HG03175 (cell line): Measurements from ENCODE around the gene THSD4.
"Not testable (repeated sequence)": the region's sequence is repeated elsewhere in the genome, so short reads cannot be mapped to it uniquely, and the experiment has no call there.

ENCODE experiments used
- ATAC-seq: cut with Tn5 transposase; IDR thresholded peaks from one replicate; pipeline ENCODE4 v1.9.1; 2021; ENCODE audit warnings: mild to moderate bottlenecking, moderate library complexity; ENCODE audit not compliant: unreplicated experiment

THSD4 gene

GRCh38 chr15:71186267-71186666, 71.0 kb downstream of the THSD4 start:
- ATAC-seq = no peak

GRCh38 chr15:71187078-71187477, 71.8 kb downstream of the THSD4 start:
- ATAC-seq = no peak

GRCh38 chr15:71187526-71187925, 72.3 kb downstream of the THSD4 start:
- ATAC-seq = no peak

GRCh38 chr15:71189718-71190117, 74.4 kb downstream of the THSD4 start:
- ATAC-seq = no peak

DNA sequence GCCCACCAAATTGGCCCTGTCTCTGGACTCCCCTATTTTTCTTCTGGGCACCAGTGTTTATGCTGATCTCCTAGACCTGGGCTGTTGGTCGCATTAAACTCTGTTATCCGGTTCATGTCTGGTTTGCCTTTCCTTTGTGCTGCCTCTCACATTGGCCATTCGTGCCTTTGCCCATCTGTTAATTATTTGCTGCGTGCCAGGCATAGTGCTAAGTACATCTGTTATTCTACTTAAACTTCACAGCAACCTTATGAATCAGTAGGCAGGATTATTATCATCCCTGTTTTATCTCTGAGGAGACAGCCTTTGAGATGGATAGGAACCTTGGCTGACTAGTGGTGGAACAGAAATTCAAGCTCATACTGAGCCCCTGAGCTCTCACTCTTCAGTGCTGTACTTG, 76.0 kb downstream of the THSD4 start:
- no peak for ATAC-seq

GRCh38 chr15:71192816-71193215, 77.5 kb downstream of the THSD4 start:
- no peak for ATAC-seq

DNA sequence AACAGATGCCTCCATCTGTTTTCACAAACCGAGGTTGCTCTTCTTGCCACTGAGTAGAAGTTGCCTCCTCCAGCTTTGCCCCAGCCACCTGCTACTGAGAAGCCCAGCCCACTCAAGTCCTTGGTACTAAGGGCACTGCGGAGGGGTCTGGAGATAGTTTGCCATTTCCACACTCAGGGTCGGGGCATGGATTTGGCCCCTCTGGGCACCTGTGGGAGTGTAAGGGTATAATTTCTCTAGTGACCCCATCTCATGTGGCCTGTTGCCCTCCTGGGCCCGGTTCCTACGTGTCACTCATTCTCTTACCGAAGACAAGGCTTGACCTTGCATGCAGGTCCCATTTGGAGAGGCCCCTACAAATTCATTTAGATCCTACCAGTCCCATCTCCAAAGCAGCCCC, 79.0 kb downstream of the THSD4 start:
- ATAC-seq = no peak

DNA sequence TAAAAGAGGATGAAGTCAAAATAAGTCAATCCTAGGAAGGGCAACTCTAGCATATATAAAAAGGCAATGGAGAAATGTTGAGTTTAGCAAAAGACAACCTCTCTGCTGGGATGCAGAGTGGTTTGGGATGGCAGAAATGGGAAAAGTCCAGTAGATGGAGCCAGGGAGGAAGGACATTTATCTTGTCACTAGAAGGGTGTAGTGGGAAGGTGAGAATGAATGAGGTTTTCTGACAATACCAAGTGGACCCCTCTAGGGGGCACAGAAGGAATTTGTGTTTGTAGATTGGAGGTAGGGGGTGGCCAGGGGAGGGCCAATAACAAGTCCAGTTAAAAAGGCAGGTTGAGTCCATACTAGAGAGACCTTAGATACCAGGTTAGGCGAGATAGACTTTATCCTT, 80.0 kb downstream of the THSD4 start:
- ATAC-seq = no peak

- ATAC-seq = no peak
These were observed 82.3 kb downstream of the THSD4 start for GRCh38 chr15:71197620-71198019.

GRCh38 chr15:71198846-71199245, 83.6 kb downstream of the THSD4 start:
- ATAC-seq = no peak

- no peak for ATAC-seq
These were observed 84.4 kb downstream of the THSD4 start for GRCh38 chr15:71199384-71200351.

GRCh38 chr15:71201477-71201876, 86.2 kb downstream of the THSD4 start:
- no peak for ATAC-seq

DNA sequence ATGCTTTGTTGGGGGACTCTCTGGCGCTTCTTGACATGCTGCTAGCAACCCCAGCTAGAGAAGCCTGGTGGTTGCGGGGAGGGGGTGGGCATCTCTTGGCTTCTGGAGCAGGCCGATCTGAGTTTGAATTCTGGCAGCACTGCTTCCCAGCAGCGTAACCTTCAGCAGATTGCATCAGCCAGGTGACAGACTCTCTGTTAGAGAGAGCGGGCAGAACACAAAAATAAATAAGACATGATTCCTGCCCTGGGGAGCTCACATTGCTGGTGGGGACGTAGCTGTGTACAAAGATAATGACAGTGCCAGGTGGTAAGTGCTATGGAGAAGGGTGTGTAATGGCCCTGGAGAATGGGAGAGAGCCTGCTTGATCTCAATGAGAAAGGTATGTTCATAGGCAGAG, 87.4 kb downstream of the THSD4 start:
- ATAC-seq = no peak

DNA sequence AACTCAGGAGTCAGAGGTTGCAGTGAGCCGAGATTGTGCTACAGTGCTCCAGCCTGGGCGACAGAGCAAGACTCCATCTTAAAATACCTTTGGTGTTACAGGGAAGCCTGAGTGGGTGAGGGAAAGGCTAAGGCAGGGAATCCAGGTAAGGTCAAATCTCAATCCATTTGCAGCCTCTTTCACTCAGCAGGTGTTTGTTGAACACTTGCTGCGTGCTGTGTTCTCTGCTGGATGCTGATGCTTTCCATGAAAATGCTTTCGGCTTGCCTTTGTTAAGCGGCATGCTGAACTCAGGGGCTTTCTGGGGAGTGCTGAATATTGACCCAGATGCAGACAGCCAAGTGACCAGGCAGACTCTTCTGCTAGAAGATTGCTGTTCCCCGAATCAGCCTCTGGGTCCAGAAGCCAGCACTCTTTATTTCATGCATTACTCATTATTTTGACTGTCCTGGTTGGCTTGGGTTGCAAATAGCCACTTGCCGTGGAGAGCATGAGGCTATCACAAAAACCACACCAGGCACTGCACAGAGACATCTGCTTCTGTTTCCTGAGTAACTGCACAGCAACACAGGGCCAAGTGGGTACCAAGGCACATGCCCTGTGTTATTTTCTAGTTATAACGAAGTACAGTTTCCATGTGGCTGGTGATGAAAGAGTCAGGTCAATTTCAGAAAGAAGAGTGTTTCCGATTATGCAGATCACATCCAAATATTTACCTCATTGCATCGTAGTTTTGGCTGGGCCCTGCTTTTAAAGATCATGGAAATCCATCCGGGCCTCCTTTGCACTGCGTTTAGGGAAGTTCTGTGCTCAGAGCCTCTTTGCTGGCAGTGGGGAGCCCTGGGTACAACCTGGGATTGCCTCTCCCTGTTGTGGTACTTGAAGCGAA, 88.6 kb downstream of the THSD4 start:
- ATAC-seq = no peak

- no peak for ATAC-seq
These were observed 91.9 kb downstream of the THSD4 start for GRCh38 chr15:71207141-71207540.

DNA sequence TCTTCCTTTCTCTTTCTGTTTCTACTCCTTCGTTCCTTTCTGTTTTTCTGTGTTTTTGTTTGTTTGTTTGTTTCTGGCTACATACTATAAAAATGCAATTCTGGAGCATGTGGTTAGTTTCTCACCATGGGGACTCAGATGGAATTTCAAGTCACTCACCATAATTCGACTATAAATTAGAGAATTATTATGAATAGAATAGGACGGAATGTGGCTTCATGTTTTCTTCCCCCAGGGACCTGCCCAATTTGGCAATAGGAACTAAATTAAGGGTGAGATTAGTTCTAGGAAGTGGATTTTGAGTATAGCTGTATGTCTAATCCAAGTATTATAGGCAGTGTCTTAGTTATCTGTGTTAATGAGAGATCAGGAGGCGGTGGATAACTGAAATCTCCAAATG, 96.9 kb downstream of the THSD4 start:
- ATAC-seq = no peak

GRCh38 chr15:71213943-71214342, 98.7 kb downstream of the THSD4 start:
- not testable (repeated sequence) for ATAC-seq

DNA sequence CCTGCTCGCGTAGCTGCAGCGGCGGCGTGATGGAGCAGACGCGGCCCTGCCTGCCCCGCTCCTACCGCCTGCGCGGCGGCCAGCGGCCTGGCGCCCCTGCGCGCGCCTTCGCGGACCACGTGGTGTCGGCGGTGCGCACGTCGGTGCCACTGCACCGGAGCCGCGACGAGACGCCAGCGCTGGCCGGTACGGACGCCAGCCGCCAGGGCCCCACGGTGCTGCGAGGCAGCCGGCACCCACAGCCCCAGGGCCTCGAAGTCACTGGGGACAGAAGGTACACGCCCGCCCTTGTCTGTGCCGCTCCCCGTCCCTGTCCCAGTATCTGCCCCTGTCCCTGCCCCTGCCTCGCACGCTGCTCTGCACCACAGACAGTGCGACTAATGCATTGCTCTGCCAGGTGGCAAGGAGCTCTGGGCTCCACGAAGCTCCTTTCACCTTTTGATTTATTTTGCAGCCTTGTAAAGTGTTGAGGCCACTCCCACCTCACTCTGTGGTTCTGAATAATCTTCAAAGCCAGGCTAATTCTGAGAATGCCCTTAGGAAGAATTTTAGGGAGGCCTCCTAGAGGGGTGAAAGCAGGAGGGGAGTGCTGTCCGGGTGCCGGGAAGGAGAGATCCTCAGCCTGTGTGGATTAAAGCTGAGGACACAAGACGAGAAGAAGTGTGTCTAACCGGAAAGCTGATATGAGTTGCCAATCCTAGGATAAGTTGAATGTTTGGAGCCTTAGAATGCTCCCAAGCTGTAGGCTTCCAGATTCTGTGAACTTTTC, 100.0 kb downstream of the THSD4 start:
- ATAC-seq = no peak

GRCh38 chr15:71218272-71218805, 103.1 kb downstream of the THSD4 start:
- no peak for ATAC-seq

DNA sequence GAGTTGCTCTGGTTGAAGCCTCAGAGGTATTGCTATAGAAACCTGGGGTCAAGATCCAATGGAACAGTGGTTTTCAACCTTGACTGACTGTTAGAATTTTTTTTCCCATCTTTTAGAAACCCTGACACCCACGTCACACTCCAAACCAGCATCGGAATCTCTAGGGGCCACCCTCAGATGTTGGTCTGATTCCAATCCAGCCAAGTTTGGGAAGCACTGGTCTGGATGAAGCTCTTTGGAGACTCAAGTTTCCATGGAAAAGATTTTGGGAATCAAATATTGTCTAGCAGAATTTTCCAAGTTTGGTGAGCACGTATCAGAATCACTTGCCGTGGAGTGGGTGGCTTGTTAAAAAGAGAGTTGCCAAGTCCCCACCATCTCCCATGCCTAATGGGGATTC, 103.8 kb downstream of the THSD4 start:
- ATAC-seq = no peak

DNA sequence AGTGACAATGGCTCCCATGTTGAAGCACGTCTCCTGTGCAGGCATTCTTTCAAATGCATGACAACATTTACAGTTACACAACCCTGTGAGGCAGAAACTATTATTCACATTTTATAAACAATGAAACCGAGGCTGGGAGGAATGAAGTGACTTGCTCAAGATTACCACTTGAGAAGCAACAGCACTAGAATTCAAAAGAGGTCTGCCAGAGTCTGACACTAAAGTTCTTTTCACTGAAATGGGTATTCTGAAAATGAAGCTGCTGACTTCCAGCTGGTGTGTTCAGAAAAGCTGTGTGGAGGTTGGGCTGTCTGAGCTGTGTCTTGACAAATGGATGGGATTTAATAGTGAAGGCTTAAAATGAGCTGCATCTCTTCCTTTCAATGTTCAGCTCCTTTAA, 104.4 kb downstream of the THSD4 start:
- ATAC-seq = no peak
